PC-9 (cell line): ENCODE measurements around the gene POLD1. TPM values are rescaled to one million over a fixed set of nuclear protein-coding genes. Genes with fewer than 3 reads are reported as not detected.

ENCODE experiments used
- BruUV-seq: library from RNA; stranded (reverse); fragments of 400-500 nt; replicated peaks from 2 replicates; lab custom pipeline; 2021; lab: Mats Ljungman, UMichigan
- CTCF ChIA-PET: fragments of 300-600 bp; sonication (Branson Sonifier 250); formaldehyde crosslinking; loops from one replicate; lab custom pipeline; 2022; ENCODE audit warnings: antibody characterized with exemption; lab: Charles Lee
- POLR2A ChIA-PET: fragments of 300-600 bp; sonication (Branson Sonifier 250); formaldehyde crosslinking; loops from one replicate; lab custom pipeline; 2022; ENCODE audit warnings: antibody characterized with exemption; ENCODE audit not compliant: unreplicated experiment; lab: Charles Lee
- DNase-seq, 2 experiments: peaks; one replicate each; pipeline versions ENCODE4 v3.0.0 to v3.0.0-alpha.2; 2015 to 2022; ENCODE audit warnings: mixed read lengths in 1 of 2
- H2AFZ ChIP-seq: fragments of 200-600 bp; sonication (generic); 2 replicates; pipeline ENCODE4 v1.8.1; 2017; ENCODE audit warnings: antibody characterized with exemption
- H3F3A ChIP-seq: fragments of 200-600 bp; sonication (generic); 2 replicates; pipeline ENCODE4 v1.8.1; 2017; ENCODE audit warnings: antibody characterized with exemption, mild to moderate bottlenecking, low read depth; ENCODE audit not compliant: insufficient read depth
- H3K27ac ChIP-seq: fragments of 200-600 bp; sonication (generic); 2 replicates; pipeline ENCODE4 v1.6.1; 2016; ENCODE audit warnings: mixed run types
- H3K27me3 ChIP-seq: fragments of 200-600 bp; sonication (generic); 2 replicates; pipeline ENCODE4 v1.6.1; 2016; ENCODE audit warnings: low read depth, mixed run types; ENCODE audit not compliant: insufficient read depth
- H3K36me3 ChIP-seq: fragments of 200-600 bp; sonication (generic); 2 replicates; pipeline ENCODE4 v1.6.1; 2016; ENCODE audit warnings: low read depth, mixed run types
- H3K4me1 ChIP-seq: fragments of 200-600 bp; sonication (generic); replicated peaks from 2 replicates; pipeline ENCODE4 v1.6.1; 2016; ENCODE audit warnings: mixed run types; ENCODE audit not compliant: insufficient read depth
- H3K4me2 ChIP-seq: fragments of 200-600 bp; sonication (generic); 2 replicates; pipeline ENCODE4 v1.6.1; 2017; ENCODE audit warnings: mixed run types
- H3K4me3 ChIP-seq: fragments of 200-600 bp; sonication (generic); 2 replicates; pipeline ENCODE4 v1.6.1; 2016; ENCODE audit warnings: mixed run types
- H3K79me2 ChIP-seq: fragments of 200-600 bp; sonication (generic); 2 replicates; pipeline ENCODE4 v1.6.1; 2017; ENCODE audit warnings: low read depth, mixed run types
- H3K9me2 ChIP-seq: fragments of 200-600 bp; sonication (generic); 2 replicates; pipeline ENCODE4 v1.8.1; 2017; ENCODE audit warnings: mild to moderate bottlenecking; ENCODE audit not compliant: insufficient read depth
- H3K9me3 ChIP-seq: fragments of 200-600 bp; sonication (generic); 2 replicates; pipeline ENCODE4 v1.8.1; 2016; ENCODE audit warnings: low read depth; ENCODE audit not compliant: insufficient read depth
- H4K20me1 ChIP-seq: fragments of 200-600 bp; sonication (generic); 2 replicates; pipeline ENCODE4 v1.8.1; 2017; ENCODE audit not compliant: insufficient read depth
- EZH2 ChIP-seq: fragments of 200-600 bp; sonication (generic); IDR thresholded peaks from 2 replicates; pipeline ENCODE4 v1.8.0; 2017; ENCODE audit warnings: antibody characterized with exemption, low read depth
- intact Hi-C: fragments of 100-400 bp; cut with micrococcal nuclease; formaldehyde crosslinking; loops from one replicate; pipeline ENCODE4 v1.10.0; 2022; ENCODE audit not compliant: unreplicated experiment
- total RNA-seq: library from RNA; stranded (reverse); gene quantifications from 2 replicates; pipeline ENCODE4 v1.2.3, GENCODE V29; 2021
- TF ChIP-seq, protein P1 (sequence below): fragments of 200-600 bp; sonication (generic); conservative IDR thresholded peaks from 2 replicates; pipeline ENCODE4 v1.6.1; 2017; ENCODE audit warnings: mixed run types, antibody characterized with exemption, mild to moderate bottlenecking, moderate library complexity

The POLD1 gene
- total RNA-seq, 1 experiment from 2014 or later: 101 TPM

DNA sequence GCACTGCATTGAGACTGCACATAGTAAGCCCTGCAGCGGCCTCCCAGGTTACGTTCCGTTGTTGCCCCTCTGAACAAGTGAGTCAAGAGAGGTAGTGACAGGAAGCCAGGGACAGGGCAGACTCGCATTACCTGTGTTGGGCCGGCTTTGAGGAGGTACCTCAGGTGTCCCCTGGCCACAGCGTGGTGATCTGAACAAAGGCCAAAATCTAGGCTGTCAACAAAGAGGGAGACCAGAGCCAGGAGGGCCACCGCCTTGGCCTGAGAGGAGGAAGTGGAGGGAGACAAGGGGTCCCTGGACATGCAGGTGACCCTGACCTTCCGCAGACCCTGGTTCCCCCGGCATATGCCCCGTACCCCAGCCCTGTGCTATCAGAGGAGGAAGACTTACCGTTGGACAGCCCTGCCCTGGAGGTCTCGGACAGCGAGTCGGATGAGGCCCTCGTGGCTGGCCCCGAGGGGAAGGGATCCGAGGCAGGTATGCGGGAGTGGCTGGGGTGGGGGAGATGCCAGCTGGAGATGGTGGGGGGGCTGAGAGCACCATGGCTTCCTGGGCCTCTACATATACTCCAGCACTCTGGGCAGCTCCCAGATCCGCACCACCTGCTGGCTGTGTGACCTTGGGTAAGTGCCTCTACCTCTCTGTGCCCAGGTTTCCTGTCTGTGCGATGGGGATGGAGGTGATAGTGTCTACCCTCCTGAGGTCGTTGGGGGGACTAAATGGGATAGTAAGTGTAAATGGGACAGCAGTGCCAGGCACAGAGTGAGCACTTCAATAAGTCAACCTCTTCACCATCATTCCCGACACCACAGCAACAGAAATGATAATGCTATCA lies 39.3 kb downstream of the POLD1 start:
- no peak for DNase-seq
- ChIA-PET CTCF (interaction anchor here (0.6 kb wide), 1 partner anchor 469 kb away, joined by 3 read pairs; no protein-coding TSS in a partner anchor), POLR2A (no interaction called here)
- no TSS peak for BruUV-seq
- no peaks in the 10 kb centered on the region for H3K79me2 ChIP-seq
- no peaks in the 10 kb centered on the region for H3K4me1 ChIP-seq
- H2AFZ ChIP-seq: no peak overlapping the region
- H3K9me3 ChIP-seq: no peaks in the 10 kb centered on the region
- no peak overlapping the region for H3K27ac ChIP-seq
- no peaks in the 10 kb centered on the region for H4K20me1 ChIP-seq
- H3K9me2 ChIP-seq: no peaks in the 10 kb centered on the region
- no peaks in the 10 kb centered on the region for H3K27me3 ChIP-seq
- no peaks in the 10 kb centered on the region for H3K36me3 ChIP-seq
- intact Hi-C loops: no loop called here
- TF ChIP-seq, protein P1, sequence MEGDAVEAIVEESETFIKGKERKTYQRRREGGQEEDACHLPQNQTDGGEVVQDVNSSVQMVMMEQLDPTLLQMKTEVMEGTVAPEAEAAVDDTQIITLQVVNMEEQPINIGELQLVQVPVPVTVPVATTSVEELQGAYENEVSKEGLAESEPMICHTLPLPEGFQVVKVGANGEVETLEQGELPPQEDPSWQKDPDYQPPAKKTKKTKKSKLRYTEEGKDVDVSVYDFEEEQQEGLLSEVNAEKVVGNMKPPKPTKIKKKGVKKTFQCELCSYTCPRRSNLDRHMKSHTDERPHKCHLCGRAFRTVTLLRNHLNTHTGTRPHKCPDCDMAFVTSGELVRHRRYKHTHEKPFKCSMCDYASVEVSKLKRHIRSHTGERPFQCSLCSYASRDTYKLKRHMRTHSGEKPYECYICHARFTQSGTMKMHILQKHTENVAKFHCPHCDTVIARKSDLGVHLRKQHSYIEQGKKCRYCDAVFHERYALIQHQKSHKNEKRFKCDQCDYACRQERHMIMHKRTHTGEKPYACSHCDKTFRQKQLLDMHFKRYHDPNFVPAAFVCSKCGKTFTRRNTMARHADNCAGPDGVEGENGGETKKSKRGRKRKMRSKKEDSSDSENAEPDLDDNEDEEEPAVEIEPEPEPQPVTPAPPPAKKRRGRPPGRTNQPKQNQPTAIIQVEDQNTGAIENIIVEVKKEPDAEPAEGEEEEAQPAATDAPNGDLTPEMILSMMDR: no peak
- no peak for TF ChIP-seq EZH2
- no peaks in the 10 kb centered on the region for H3F3A ChIP-seq
- H3K4me3 ChIP-seq: no peak overlapping the region
- H3K4me2 ChIP-seq: no peak overlapping the region

DNA sequence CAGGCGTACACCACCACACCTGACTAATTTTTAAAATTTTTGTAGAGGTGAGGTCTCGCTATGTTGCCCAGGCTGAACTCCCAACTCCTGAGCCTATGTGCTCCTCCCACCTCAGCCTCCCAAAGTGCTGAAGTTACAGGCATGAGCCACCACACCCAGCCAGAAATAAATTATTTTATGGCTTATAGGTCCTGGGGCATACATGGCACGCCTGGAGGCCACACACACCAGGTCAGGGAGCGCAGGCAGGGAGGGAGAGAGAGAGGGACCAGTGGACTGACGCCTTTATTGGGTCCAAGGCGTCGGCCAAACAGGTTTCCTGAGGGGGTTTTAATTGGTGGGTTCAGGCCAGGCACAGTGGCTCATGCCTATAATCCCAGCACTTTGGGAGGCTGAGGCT lies 41.4 kb downstream of the POLD1 start:
- intact Hi-C loops: no loop called here
- Histone ChIP-seq H3K36me3 (no peaks in the 10 kb centered on the region), H3F3A (no peaks in the 10 kb centered on the region), H3K9me2 (no peaks in the 10 kb centered on the region), H3K9me3 (no peaks in the 10 kb centered on the region), H3K27ac (no peak overlapping the region), H3K27me3 (peaks cover 17% of the 10 kb centered on the region), H3K79me2 (no peaks in the 10 kb centered on the region), H3K4me3 (no peak overlapping the region), H4K20me1 (no peaks in the 10 kb centered on the region), H2AFZ (no peak overlapping the region), H3K4me1 (no peaks in the 10 kb centered on the region), H3K4me2 (no peak overlapping the region)
- no peak for DNase-seq
- no peak for TF ChIP-seq EZH2
- TF ChIP-seq, protein P1: no peak
- no TSS peak for BruUV-seq
- ChIA-PET CTCF (no interaction called here), POLR2A (no interaction called here)

DNA sequence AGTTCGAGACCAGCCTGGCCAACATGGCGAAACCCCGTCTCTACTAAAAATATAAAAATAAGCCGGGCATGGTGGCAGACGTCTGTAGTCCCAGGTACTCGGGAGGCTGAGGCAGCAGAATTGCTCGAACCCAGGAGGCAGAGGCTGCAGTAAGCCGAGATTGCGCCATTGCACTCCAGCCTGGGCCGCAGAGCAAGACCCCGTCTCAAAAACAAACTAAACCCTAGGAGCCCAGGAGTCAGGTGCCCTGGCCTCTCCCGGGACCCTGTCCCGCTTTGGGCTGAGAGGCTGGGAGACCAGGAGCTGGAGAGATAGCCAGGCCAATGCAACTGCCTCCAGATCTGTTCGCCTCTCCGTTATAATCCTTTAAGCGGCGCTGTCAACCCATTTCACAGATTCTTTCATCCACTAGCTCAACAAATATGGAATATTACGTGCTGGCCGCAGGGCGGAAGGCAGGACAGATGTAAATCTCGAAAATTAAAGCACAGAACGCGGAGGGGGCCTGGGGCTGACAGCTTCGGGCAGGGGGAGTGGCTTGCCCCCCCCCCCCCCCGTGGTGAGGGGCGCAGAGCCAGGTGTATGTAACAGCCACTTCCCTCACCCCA lies 43.3 kb downstream of the POLD1 start:
- Histone ChIP-seq H3K4me2 (no peak overlapping the region), H3K36me3 (no peaks in the 10 kb centered on the region), H3K4me1 (peaks cover 4% of the 10 kb centered on the region; the same call in 1 of the 2 replicates), H4K20me1 (no peaks in the 10 kb centered on the region), H3F3A (no peaks in the 10 kb centered on the region), H3K27ac (no peak overlapping the region), H3K27me3 (peaks cover 25% of the 10 kb centered on the region), H2AFZ (no peak overlapping the region), H3K79me2 (no peaks in the 10 kb centered on the region), H3K9me3 (no peaks in the 10 kb centered on the region), H3K4me3 (no peak overlapping the region), H3K9me2 (no peaks in the 10 kb centered on the region)
- no peak for DNase-seq
- TF ChIP-seq, protein P1: no peak
- TF ChIP-seq EZH2: no peak
- POLR2A ChIA-PET: no interaction called here
- no TSS peak for BruUV-seq
- CTCF ChIA-PET: no interaction called here
- intact Hi-C loops: no loop called here
